ENCODE data around the gene SLC27A5. TPM values are rescaled to one million over a fixed set of nuclear protein-coding genes. Genes with fewer than 3 reads are reported as not detected.

Gene SLC27A5
- total and polyA plus RNA-seq, 2 of the 13 experiments (the other 11 are each of a cell fraction or from before 2014, with no cell fraction given) = 30.3 to 40.2 TPM

GRCh38 chr19:58499021-58499927 lies 12.5 kb downstream of the SLC27A5 start (continued):
- TF ChIP-seq HBP1 (CRISPR knock-in tag; IDR thresholded peaks at IDR 0.05; ENCODE audit: low read depth) (peak; percentile 90), ZGPAT (CRISPR knock-in tag; IDR thresholded peaks at IDR 0.05) (peak; percentile 90), PPARG (CRISPR knock-in tag; conservative IDR thresholded peaks at IDR 0.05) (0 out of 2 replicates have a peak, but pooled peaks have one; percentile 21), ZNF567 (CRISPR knock-in tag; IDR thresholded peaks at IDR 0.05; ENCODE audit: borderline replicate concordance) (peak; percentile 25; the same call in 1 of the 2 replicates), ZNF430 (CRISPR knock-in tag; IDR thresholded peaks at IDR 0.05) (peak; percentile 85; the same call in 1 of the 2 replicates), SALL1 (CRISPR knock-in tag; IDR thresholded peaks at IDR 0.05) (peak; percentile 88), SMARCE1 (IDR thresholded peaks at IDR 0.05; ENCODE audit: borderline replicate concordance) (no peak), RFXANK (CRISPR knock-in tag; IDR thresholded peaks at IDR 0.05) (peak; percentile 91), ZBTB44 (CRISPR knock-in tag; IDR thresholded peaks at IDR 0.05) (0 out of 2 replicates have a peak, but pooled peaks have one; percentile 55), MYC (CRISPR knock-in tag; IDR thresholded peaks at IDR 0.05; ENCODE audit: borderline replicate concordance) (peak; percentile 82), ZNF33B (CRISPR knock-in tag; IDR thresholded peaks at IDR 0.05) (no peak), SMARCC2 (IDR thresholded peaks at IDR 0.05) (no peak), HNRNPK (IDR thresholded peaks at IDR 0.05; ENCODE audit: low read depth, low read length, poor library complexity, severe bottlenecking) (no peak), SP1 (IDR thresholded peaks at IDR 0.05) (no peak), SP1 (CRISPR knock-in tag; IDR thresholded peaks at IDR 0.05) (peak; percentile 93), TEAD3 (CRISPR knock-in tag; optimal IDR thresholded peaks at IDR 0.05; ENCODE audit: borderline replicate concordance) (peak; percentile 65), ZNF780A (CRISPR knock-in tag; IDR thresholded peaks at IDR 0.05) (no peak), ZFY (CRISPR knock-in tag; IDR thresholded peaks at IDR 0.05) (peak; percentile 78), ZNF572 (CRISPR knock-in tag; IDR thresholded peaks at IDR 0.05) (peak; percentile 84; the same call in 1 of the 2 replicates), ZHX1 (CRISPR knock-in tag; IDR thresholded peaks at IDR 0.05; ENCODE audit: low read depth) (peak; percentile 75; the same call in 1 of the 2 replicates), ZBTB42 (CRISPR knock-in tag; IDR thresholded peaks at IDR 0.05) (no peak), ZNF850 (CRISPR knock-in tag; conservative IDR thresholded peaks at IDR 0.05) (no peak)

Data from HepG2 (cell line).